Neuronal stem cell (in vitro differentiated cells): ENCODE measurements around the gene PFN2. TPM values are rescaled to one million over a fixed set of nuclear protein-coding genes. Genes with fewer than 3 reads are reported as not detected.

ENCODE experiments used
- DNase-seq: peaks from one replicate; pipeline ENCODE4 v3.0.0-alpha.2; 2013; ENCODE audit warnings: low spot score
- H2AFZ ChIP-seq: one replicate; pipeline ENCODE4 v1.6.1; 2013; ENCODE audit warnings: mild to moderate bottlenecking, low read length, inconsistent platforms
- H2AK5ac ChIP-seq: 2 replicates; pipeline ENCODE4 v1.6.1; 2013; ENCODE audit warnings: low read depth, mild to moderate bottlenecking, inconsistent platforms, low read length, moderate library complexity, mixed read lengths
- H2BK120ac ChIP-seq: 2 replicates; pipeline ENCODE4 v1.6.1; 2013; ENCODE audit warnings: low read depth, mild to moderate bottlenecking, inconsistent platforms, low read length, moderate library complexity, mixed read lengths
- H2BK12ac ChIP-seq: one replicate; pipeline ENCODE4 v1.6.1; 2013; ENCODE audit warnings: low read length, inconsistent platforms
- H2BK15ac ChIP-seq: 2 replicates; pipeline ENCODE4 v1.6.1; 2013; ENCODE audit warnings: mild to moderate bottlenecking, low read length, inconsistent platforms, mixed read lengths
- H2BK5ac ChIP-seq: one replicate; pipeline ENCODE4 v1.6.1; 2013; ENCODE audit warnings: inconsistent platforms, mild to moderate bottlenecking, low read length, moderate library complexity
- H3K14ac ChIP-seq: one replicate; pipeline ENCODE4 v1.6.1; 2013; ENCODE audit warnings: low read length, inconsistent platforms
- H3K18ac ChIP-seq: 2 replicates; pipeline ENCODE4 v1.6.1; 2013; ENCODE audit warnings: low read length, inconsistent platforms
- H3K23ac ChIP-seq: 2 replicates; pipeline ENCODE4 v1.6.1; 2013; ENCODE audit warnings: low read depth, mild to moderate bottlenecking, mixed read lengths, low read length, inconsistent platforms; ENCODE audit not compliant: poor library complexity
- H3K27ac ChIP-seq: replicated peaks from 3 replicates; pipeline ENCODE4 v1.5.1; 2013; ENCODE audit warnings: low read length, inconsistent platforms
- H3K27me3 ChIP-seq, 3 experiments: 2 replicates each; pipeline ENCODE4 v1.6.1; 2013; ENCODE audit warnings: low read length in 3 of 3, mild to moderate bottlenecking in 2 of 3, inconsistent platforms in 1 of 3, low read depth in 1 of 3, mixed read lengths in 1 of 3, moderate library complexity in 1 of 3; ENCODE audit not compliant: control insufficient read depth in 3 of 3, insufficient read depth in 3 of 3
- H3K36me3 ChIP-seq, 2 donors: replicated peaks in 1 of 2; 2 replicates each; pipeline ENCODE4 v1.6.1; 2013; ENCODE audit warnings: low read length in 2 of 2; ENCODE audit not compliant: control insufficient read depth in 2 of 2, insufficient read depth in 2 of 2
- H3K4ac ChIP-seq: 2 replicates; pipeline ENCODE4 v1.6.1; 2013; ENCODE audit warnings: inconsistent platforms, mild to moderate bottlenecking, low read length, moderate library complexity
- H3K4me1 ChIP-seq, 2 donors: 1 replicate in 1 of 2; 2 replicates in 1 of 2; pipeline ENCODE4 v1.6.1; 2013; ENCODE audit warnings: low read length in 2 of 2, low read depth in 1 of 2; ENCODE audit not compliant: control insufficient read depth in 2 of 2, insufficient read depth in 1 of 2
- H3K4me2 ChIP-seq: one replicate; pipeline ENCODE4 v1.6.1; 2013; ENCODE audit warnings: mild to moderate bottlenecking, low read length, inconsistent platforms; ENCODE audit not compliant: insufficient read depth, poor library complexity, severe bottlenecking
- H3K4me3 ChIP-seq, 2 donors: 2 replicates each; pipeline ENCODE4 v1.5.1; 2013; ENCODE audit warnings: low read length in 2 of 2, mild to moderate bottlenecking in 2 of 2, inconsistent platforms in 1 of 2, moderate library complexity in 1 of 2
- H3K79me1 ChIP-seq: one replicate; pipeline ENCODE4 v1.6.1; 2013; ENCODE audit warnings: low read depth, mild to moderate bottlenecking, inconsistent platforms, low read length, moderate library complexity
- H3K9ac ChIP-seq: one replicate; pipeline ENCODE4 v1.6.1; 2013; ENCODE audit warnings: mild to moderate bottlenecking, low read depth, low read length, inconsistent platforms; ENCODE audit not compliant: poor library complexity
- H3K9me3 ChIP-seq, 2 donors: replicated peaks in 1 of 2; 2 replicates each; pipeline versions ENCODE3 to v1.6.1; 2013; ENCODE audit warnings: low read length in 2 of 2, mild to moderate bottlenecking in 2 of 2, inconsistent platforms in 1 of 2, low read depth in 1 of 2, mixed read lengths in 1 of 2, moderate library complexity in 1 of 2; ENCODE audit not compliant: control insufficient read depth in 2 of 2, insufficient read depth in 1 of 2
- H4K8ac ChIP-seq: one replicate; pipeline ENCODE4 v1.6.1; 2013; ENCODE audit warnings: low read depth, mild to moderate bottlenecking, inconsistent platforms, low read length, moderate library complexity
- H4K91ac ChIP-seq: one replicate; pipeline ENCODE4 v1.6.1; 2013; ENCODE audit warnings: low read length, low read depth, mild to moderate bottlenecking, inconsistent platforms; ENCODE audit not compliant: poor library complexity
- WGBS, 2 donors: extraction: QIAGEN DNeasy Blood & Tissue Kit; methylation state at CpG; one replicate each; pipeline ENCODE4 v1.1.7; 2013; ENCODE audit warnings: missing lambda C conversion rate in 2 of 2, mixed read lengths in 1 of 2; ENCODE audit not compliant: insufficient read length in 2 of 2, insufficient replicate concordance in 1 of 2; ENCODE audit errors: extremely low coverage in 2 of 2; 5-methylcytosine and 5-hydroxymethylcytosine counted together
- polyA plus RNA-seq, 2 experiments: library from polyadenylated mRNA; stranded (reverse); fragments of 200-250 nt; gene quantifications; one replicate each; pipeline ENCODE4 v1.2.3, GENCODE V29; 2013

PFN2 gene, protein sequence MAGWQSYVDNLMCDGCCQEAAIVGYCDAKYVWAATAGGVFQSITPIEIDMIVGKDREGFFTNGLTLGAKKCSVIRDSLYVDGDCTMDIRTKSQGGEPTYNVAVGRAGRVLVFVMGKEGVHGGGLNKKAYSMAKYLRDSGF
- polyA plus RNA-seq (2013, experiment 1 of 2), result 333 TPM
- polyA plus RNA-seq (2013, experiment 2 of 2), result 324 TPM

DNA sequence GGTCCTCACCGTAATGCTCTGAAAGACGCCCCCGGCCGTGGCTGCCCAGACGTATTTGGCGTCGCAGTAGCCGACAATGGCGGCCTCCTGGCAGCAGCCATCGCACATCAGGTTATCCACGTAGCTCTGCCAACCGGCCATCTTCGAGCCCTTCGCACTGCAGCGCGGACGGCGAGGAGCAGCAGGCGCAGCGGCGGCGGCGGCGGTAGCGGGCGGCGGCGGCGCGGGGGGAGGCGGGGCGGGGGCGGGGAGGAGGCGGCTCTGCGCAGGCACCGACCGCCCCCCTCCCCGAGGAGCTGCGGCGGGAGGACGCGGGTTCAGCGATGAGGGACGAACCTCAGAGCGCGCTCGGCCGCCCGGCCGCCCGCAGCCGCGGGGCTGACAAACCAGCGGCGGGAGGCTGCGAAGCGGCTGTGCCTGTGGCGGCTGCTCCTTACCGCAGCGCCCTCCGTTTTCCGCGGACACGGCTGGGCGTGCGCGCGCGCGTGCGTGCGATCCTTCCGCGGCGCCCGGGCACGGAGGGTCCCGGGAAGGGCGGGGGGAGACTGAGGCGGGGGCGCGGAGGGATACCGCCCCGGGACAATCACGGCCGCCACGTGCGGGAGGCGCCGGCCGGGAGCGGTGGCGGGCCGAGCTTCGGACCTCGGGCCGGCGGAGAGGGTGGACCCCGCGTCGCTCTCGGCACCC is at the start of gene PFN2:
Gene PFN2, minus strand, starts transcription at position 180 of the 687 bp plus-strand sequence. Its CDS starts 39 bp downstream, at position 141.
- Histone ChIP-seq H4K91ac (peak within 1 kb of the TSS; percentile 89), H4K8ac (peak within 1 kb of the TSS; percentile 82), H3K9ac (peak within 1 kb of the TSS; percentile 100), H2AFZ (peak within 1 kb of the TSS; percentile 91), H3K36me3 (peaks cover 5 to 24% of the 10 kb centered on the region in 2 donors), H3K4me1 (peaks cover 2 to 14% of the 10 kb centered on the region in 2 donors), H3K27ac (peak within 1 kb of the TSS; percentile 99), H2BK120ac (peak within 1 kb of the TSS; percentile 91), H3K4me2 (peak within 1 kb of the TSS; percentile 73), H3K4ac (peak within 1 kb of the TSS; percentile 100), H3K4me3 (peak within 1 kb of the TSS; percentile 61 to 90), H3K79me1 (peaks cover 7% of the 10 kb centered on the region), H2BK15ac (peak within 1 kb of the TSS; percentile 97), H3K23ac (peak within 1 kb of the TSS; percentile 99), H3K18ac (peak within 1 kb of the TSS; percentile 100), H2AK5ac (peak within 1 kb of the TSS; percentile 100), H2BK12ac (no peak within 1 kb of the TSS), H3K14ac (peak within 1 kb of the TSS; percentile 99), H3K9me3 (no peaks in the 10 kb centered on the region), H3K27me3 (no peaks in the 10 kb centered on the region), H2BK5ac (peak within 1 kb of the TSS; percentile 99)
- no CpG with 5 or more reads among the region's 102 CpGs for WGBS, 2 donors
- DNase-seq, result peak; percentile 88

DNA sequence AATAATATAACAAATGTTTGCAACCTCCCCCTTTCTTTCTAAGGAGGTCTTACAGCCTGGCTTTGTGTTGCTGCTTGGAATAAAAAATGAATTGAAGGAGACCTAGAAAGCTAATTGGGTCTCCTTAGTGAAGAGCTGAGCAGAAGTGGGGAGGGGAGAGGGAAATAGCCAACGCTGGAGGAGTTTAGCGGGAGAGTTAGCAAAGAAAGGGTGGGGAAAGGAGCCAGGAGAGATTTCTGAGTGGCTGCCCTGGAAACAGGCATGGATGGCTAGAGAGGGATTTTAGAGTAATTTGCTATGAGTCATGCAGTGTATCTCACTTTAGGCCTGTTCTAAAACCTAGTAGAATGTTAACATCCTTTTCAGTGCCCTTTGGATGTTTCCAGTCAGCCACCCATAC is 45.2 kb upstream of the PFN2 start:
- H2BK15ac ChIP-seq, result no peak overlapping the region
- no peaks in the 10 kb centered on the region for H3K79me1 ChIP-seq
- no peak overlapping the region for H3K9ac ChIP-seq
- peaks cover 0 to 8% of the 10 kb centered on the region in 2 donors for H3K4me1 ChIP-seq
- no peak overlapping the region for H3K4me3 ChIP-seq
- H3K4ac ChIP-seq, result no peak overlapping the region
- no peaks in the 10 kb centered on the region for H3K36me3 ChIP-seq
- H3K27ac ChIP-seq, result no peak overlapping the region
- no peak overlapping the region for H2BK12ac ChIP-seq
- WGBS, 2 donors, result no CpG with 5 or more reads among the region's 2 CpGs
- no peak for DNase-seq
- H2AFZ ChIP-seq, result peak overlapping the region; percentile 79
- no peak overlapping the region for H3K23ac ChIP-seq
- H2BK5ac ChIP-seq, result no peak overlapping the region
- no peak overlapping the region for H2AK5ac ChIP-seq
- no peak overlapping the region for H4K91ac ChIP-seq
- no peak overlapping the region for H3K4me2 ChIP-seq
- no peak overlapping the region for H3K14ac ChIP-seq
- H3K18ac ChIP-seq, result no peak overlapping the region
- H2BK120ac ChIP-seq, result no peak overlapping the region
- H3K27me3 ChIP-seq, result no peaks in the 10 kb centered on the region
- H3K9me3 ChIP-seq, result no peaks in the 10 kb centered on the region
- H4K8ac ChIP-seq, result no peak overlapping the region

DNA sequence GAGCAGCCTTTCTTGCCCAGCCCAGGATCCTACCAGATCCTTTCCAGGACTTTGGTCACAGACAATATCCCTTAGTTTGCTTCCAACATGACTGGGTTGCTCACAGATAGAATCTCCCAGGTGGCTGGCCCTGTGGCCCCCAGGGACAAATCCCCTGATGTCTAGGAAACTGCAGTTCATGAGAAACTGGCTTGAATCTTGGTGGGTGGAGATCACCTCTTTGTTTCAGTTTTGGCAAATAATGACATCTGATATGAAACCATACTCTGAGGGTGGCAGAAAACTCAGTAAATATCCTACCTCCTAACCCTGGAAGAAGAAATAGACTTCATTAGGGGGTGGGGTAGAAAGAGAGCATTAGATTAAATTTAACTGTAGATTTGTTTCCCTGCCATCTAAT is 44.1 kb upstream of the PFN2 start:
- Histone ChIP-seq H2BK5ac (no peak overlapping the region), H3K14ac (no peak overlapping the region), H2BK120ac (no peak overlapping the region), H3K27ac (no peak overlapping the region), H2BK15ac (no peak overlapping the region), H3K4ac (no peak overlapping the region), H3K18ac (no peak overlapping the region), H3K4me2 (no peak overlapping the region), H3K27me3 (no peaks in the 10 kb centered on the region), H2BK12ac (no peak overlapping the region), H3K23ac (no peak overlapping the region), H3K36me3 (no peaks in the 10 kb centered on the region), H3K4me1 (peaks cover 0 to 8% of the 10 kb centered on the region in 2 donors), H3K9ac (no peak overlapping the region), H2AFZ (no peak overlapping the region), H2AK5ac (no peak overlapping the region), H3K79me1 (no peaks in the 10 kb centered on the region), H3K4me3 (no peak overlapping the region), H4K8ac (no peak overlapping the region), H3K9me3 (no peaks in the 10 kb centered on the region), H4K91ac (no peak overlapping the region)
- DNase-seq, result no peak

DNA sequence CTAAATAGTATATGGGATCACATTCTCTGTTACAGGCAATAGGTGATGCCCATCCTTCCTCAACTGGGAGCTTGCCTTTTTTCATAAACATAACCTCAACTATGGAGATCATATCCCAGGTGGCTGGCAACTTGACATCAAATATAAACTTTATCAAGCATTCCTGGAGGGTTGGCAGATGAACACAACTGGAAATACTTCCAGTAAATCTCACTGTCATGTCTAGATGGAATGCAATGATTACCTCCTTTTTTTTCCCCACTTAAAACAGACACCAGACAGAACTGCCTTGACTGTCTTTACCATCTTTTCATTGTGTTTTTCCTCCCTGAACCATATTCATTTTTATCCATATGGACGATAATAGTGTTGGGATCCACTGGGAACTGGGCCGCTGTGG is 43.1 kb upstream of the PFN2 start:
- Histone ChIP-seq H4K91ac (no peak overlapping the region), H3K27ac (no peak overlapping the region), H3K79me1 (no peaks in the 10 kb centered on the region), H3K4me3 (no peak overlapping the region), H3K27me3 (no peaks in the 10 kb centered on the region), H3K36me3 (no peaks in the 10 kb centered on the region), H2AFZ (no peak overlapping the region), H2BK15ac (no peak overlapping the region), H3K4me1 (peaks cover 0 to 8% of the 10 kb centered on the region in 2 donors), H2AK5ac (no peak overlapping the region), H3K9ac (no peak overlapping the region), H3K23ac (no peak overlapping the region), H2BK5ac (no peak overlapping the region), H3K4ac (no peak overlapping the region), H3K4me2 (no peak overlapping the region), H2BK120ac (no peak overlapping the region), H3K14ac (no peak overlapping the region), H3K9me3 (no peaks in the 10 kb centered on the region), H2BK12ac (no peak overlapping the region), H3K18ac (no peak overlapping the region), H4K8ac (no peak overlapping the region)
- no peak for DNase-seq
- no CpG with 5 or more reads among the region's 2 CpGs for WGBS, 2 donors
